ENCODE measurements around the gene CACNA1E.

CACNA1E gene

GRCh38 chr1:181485287-181486097 is 2.2 kb downstream of the CACNA1E start:
- no peak for DNase-seq

DNA sequence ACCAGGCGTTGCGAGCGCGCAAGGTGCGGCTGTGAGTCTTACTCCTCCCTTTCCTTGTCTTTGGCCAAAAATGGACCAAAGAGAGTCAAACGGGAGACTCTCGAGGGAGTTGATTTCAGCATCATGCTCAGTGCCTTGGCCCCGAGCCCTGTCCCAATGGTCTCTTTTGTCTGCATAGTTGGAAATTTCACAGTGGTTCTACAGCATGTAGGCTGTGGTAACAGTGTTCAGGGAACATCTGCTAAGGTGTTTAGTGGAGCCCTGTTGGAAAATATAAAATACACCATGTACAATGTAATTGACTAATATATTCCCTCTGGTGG is 2.7 kb downstream of the CACNA1E start:
- no peak for DNase-seq

GRCh38 chr1:181488866-181489265 is 5.5 kb downstream of the CACNA1E start:
- DNase-seq = no peak

- no peak for DNase-seq
These were observed 7.0 kb downstream of the CACNA1E start for GRCh38 chr1:181490276-181490675.

DNA sequence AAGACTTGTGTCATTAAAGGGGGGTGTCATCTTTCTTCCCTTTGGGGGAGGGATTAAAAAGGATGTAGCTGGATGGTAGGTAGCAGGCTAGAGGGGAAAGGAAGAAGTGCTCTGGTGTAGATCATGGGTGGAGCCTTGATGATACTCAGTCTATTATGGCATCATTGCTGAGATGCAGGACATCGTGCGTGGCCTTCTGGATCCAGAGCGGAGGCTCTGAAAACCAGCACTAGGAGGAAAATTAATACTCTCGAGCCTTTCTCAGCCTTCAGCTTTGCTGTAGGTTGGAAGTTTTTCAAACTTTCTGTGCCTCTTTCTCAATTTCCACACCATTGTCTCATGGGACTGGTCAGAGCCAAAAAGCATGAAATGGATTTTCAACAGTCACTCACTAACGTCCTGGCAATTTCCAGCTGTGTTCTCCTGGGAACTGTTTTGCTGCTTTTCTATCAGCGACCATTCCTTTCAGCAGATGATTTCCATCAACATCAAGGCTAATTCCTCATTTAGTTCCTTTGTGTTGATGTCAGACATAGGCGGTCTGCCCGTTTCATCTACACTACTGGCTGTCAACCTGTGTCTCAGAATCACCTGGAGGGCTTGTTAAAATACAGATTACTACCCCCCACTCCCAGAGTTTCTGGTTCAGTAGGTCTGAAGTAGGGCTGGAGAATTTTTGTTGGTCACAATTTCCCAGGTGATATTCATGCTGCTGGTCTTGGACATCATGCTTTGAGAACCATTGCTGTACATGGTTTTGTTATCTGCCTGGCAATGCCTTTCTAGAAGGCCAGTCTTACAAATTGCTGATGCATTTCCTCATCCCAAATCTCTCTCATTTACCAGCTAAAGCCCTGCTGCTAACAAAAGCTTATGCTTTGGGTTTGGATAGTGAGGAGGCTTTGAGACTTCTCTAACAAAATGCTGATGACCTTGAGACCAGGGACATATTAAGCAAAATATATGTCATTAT is 7.7 kb downstream of the CACNA1E start:
- no peak for DNase-seq

- no peak for DNase-seq
These were observed 9.8 kb downstream of the CACNA1E start for GRCh38 chr1:181493166-181493565.

DNA sequence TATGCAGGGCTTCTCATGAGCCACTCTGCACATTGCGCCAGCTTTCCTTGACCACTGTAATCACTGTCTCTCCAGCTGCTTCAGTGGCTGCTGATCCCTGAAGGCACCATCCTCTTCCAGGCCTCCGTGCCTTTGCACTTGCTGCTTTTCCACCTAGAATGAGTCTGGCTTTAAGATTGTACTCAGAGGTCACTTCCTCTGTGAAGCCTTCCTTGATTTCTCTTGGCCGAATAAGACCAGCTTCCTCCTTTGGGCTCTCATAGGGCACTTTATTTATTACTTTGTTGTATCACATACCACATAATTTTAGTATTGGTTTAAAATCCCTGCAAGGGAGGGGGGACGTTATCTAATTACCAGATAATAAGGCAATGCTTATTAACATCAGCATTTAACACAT is 10.6 kb downstream of the CACNA1E start:
- DNase-seq = no peak

DNA sequence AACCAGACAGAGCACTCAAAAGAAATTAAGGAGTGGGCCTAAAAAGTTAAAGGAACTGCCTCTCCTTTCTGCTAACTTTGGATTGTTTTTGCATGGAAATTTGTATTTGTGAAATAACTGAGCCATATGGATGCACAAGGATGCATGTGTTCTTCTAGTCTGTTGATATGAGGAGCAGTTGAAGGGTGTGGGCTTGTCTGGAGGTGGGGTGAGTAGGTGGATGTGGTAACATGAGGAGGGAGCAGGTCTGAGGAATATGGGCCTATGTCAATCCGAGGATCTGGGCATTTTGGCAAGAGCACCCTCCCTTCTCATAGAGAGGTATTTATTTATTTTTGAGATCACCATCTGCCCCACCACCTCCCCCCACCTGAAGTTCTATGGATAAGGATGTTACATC is 13.4 kb downstream of the CACNA1E start:
- no peak for DNase-seq

DNA sequence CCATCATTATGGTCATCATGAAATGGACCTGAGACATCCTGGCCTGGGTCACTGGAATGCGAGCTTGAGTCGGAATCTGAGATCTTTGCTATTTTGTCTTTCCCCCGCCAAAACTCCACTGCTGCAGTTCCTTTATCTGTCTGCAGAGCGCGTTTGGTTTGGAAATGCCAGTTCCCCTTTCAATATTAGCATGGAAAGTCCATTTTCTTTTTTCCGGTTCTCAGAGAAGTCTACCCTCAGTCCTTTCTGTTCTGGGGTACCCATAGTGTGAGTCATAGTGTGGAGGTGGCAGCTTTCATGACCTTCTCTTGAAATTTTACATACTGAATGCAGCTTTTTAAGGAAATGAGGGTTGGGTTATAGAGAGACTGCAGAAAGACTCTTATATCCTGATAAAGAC is 14.6 kb downstream of the CACNA1E start:
- DNase-seq = no peak

DNA sequence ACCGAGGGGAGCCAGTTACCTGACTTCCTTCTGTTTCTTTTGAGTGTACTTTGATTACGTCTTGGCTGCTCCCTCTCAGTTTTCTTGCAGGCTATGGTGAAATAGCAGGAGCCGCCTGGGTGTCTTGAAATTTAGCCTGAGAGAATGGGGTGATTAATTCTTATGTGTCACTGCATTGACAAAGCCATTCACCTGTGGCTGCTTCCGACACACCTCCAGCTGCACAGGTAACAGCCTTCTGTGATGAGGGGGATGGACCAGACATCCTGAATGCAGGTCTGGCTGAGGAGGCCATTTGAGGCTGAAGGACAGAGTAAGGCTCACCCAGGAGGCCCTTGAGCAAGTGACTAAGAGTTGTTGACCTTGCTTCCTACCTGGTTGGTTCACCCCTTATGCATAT is 16.5 kb downstream of the CACNA1E start:
- DNase-seq = no peak

DNA sequence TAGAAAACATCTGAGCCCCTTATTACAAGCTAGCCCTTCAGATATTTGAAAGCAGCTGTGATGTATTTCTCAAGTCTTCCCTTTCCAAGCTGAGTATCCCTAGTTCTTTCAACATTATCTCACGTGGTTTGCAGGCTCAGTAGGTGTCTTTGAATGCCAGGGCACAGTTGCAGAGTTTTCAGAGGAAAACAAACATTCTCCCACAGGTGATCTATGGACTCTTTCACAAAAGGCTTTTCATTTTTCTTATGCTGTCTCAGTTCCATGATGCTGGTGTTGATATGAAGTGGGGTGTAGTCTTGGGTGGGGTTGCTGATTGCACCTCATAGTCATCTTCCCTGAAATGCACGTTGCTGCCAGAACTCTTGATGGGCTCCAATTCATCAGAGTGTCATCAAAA is 17.3 kb downstream of the CACNA1E start:
- DNase-seq = no peak

- DNase-seq = no peak
These were observed 18.3 kb downstream of the CACNA1E start for GRCh38 chr1:181501612-181502011.

DNA sequence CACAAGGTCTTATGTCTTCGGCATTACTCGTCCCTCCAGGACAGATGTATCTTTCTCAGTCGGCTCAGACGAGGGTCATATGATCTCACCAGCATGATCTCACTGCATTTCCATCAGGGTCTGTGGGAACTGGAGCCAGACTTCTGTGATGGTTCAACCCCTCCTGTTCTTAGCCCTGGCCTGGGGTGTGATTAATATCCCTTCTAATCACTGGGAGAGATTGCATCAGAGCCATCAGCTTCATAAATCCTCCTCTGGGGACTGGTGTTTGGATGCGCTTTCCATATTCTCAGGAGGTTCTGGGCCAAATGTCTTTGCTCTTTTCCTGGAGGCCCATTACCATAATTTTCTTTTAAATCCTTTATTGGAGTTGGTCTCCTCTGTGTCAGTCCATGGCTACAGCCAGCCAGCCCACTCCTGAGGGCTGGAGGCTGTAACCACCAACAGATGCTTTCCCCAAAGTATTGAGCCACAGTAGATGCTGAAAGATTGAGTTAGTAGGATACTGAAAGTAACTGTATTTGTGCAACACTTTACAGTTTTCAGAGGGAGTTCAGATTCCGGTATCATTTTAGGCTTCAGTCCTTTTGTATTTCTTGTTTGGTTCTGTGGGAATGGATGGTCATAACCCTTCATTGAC is 20.0 kb downstream of the CACNA1E start:
- DNase-seq = no peak

GRCh38 chr1:181504399-181504842 is 21.1 kb downstream of the CACNA1E start:
- DNase-seq = peak; percentile 47

DNA sequence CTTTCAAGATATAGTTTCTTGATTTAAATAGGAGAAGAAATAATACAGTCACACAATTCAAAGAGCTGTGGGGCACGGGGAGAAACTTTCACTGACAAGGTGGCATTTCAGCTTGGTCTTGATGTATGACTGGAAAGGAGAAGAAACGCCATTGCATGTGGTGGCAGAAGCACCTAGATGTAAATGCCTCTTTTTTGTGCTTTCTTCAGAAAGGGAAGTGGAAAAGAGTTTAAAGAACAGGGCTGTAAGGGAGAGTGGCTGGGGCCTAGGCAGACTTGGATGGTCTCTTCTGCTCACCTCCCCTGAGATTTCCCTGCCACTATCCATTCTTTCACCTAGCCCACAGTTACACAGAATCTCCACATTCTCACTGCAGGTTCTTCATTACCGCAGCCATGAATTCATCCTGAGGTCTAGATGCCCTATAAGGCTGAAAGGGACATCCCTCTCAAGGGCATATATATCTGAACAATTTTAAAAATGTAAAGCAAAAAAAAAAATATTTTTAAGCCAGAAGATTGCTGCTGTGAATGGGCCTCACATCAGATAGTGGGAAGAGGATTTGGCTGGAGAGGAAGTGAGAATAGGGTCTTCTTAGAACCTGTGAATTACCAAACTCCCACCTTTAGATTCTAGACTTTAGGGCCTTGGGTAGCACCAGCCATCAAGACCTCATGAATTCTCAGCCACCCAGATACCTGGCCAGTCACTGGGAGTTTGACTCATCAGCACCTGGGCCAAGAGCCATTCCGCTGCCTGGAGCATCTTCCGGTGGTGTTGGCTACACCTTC is 23.4 kb downstream of the CACNA1E start:
- no peak for DNase-seq

- no peak for DNase-seq
These were observed 25.3 kb downstream of the CACNA1E start for GRCh38 chr1:181508486-181509165.

DNA sequence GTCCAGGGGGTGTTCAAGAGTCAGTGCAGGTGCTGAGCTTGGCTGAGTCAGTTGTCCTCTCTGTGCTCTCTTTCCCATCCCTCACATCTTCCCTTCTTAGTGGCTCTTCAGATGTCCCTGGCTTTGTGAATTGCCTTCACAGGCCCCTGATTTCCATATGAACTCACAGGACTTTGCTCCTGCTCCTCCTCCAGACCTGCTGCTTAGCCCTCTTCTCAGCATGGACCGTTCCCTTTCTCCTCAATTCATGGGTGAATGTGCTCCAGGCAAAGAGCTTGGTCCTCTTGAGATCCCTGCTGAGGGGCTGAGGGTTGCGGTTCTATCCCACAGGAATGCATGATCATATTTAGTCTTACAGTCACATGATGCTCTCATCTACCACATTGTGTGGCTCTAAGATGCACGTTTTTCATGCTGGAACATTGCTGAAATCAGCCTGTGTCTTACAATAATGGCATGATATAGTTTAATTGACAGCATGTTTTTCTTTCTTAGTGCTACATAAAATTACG is 30.5 kb downstream of the CACNA1E start:
- DNase-seq = no peak

DNA sequence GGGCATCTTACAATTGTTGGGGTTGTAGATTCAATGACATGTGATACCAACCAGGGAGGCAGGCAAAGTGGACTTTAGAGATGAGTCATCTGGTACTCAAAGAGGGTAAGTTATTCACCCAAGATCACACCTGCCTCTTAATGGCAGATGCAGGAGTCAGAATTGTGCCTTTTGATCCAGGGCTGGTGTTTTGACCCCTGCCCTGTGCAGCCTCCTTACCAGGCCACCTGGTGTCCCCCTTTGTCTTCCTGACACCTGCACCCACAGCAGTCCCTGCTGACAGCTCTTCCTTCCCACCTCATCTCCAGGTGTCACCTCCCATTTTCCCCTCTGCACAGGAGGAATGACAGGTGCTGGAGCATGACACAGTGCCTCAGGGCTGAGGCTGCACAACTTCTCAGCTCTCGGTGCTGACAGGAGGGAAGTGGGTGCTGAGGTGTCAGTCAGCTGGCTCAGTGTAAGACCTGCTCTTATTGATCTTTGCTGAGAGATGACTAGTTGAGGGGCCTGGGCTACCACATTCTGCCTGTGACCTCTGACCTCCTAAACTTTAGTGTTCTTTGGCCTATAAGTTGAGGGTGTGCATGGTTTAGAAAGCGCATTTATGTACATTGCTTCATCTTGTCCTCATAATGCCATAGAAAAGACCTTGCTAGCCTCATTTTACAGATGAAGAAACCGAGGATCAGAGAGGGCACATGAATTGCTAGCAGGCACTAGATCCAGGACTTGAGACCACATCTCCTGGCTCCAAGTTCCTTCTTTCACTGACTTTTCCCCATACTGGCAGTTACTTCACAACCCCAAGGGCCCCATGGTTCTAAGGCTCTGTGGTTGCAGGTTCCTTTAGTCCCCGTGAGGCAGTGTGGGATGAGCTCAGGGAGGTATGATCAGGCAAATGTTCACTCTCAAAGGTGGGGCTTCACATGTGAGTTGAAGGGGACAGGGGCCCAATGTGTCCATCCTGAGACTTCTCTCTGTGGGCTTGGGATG is 31.3 kb downstream of the CACNA1E start:
- DNase-seq = no peak

DNA sequence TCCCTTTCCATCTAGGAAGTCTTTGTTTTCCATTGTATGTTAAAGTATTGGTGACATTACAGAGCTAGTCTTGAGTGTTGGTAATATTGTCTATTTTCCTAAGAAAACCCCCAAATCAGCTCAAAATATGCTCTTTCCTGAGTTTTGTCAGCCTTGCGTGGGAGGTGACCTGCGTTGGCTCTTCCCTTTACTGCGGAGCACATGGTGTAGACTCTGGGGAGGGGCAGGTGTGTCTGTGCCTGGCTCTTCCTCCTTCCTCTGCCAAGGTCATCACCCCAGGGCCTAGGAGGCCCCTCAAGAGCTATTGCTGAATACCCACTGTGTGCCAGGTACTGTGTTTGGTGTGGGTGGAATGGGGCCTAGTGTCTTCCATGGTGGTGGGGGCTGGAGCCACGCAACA is 33.4 kb downstream of the CACNA1E start:
- no peak for DNase-seq

DNA sequence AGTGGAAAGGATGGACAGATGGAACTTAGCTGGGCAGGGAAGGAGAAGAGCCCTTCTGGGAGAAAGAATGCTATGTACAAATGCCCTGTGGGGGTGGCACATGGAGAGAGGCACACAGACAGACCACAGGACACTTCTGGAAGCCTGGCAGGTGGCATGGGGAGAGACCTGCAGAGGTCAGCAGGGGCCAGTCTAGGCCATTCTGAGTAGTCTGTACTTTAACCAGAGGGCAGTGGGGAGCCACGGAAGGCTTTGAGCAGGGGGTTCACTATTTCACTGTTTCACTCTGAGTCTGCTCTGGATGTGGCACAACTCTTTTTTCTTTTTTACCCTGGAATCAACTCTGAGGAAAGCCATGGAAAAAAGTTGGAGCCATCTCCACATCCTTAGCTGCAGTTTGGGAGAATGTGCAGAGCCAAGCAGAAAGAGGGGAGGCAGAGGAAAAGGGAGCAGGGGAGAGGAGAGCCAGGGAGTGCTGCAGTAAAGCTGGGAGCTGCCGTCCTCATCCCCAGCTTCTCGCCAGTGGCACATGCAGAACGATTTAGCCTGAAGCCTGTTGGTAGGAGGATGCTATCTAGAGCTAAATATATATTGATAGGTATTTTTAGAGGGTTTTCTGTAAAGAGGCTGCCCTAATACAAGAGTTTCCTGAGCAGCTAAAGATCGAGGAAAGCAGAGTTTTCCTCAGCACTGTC is 34.0 kb downstream of the CACNA1E start:
- DNase-seq = no peak
